Kidney capillary endothelial cell (primary cell): ENCODE results near the gene CACNA1C.

Source experiments
- DNase-seq: peaks from one replicate; pipeline ENCODE4 v3.0.0-alpha.2; 2018; ENCODE audit warnings: low spot score

CACNA1C gene

GRCh38 chr12:2035431-2036055 is 17.2 kb upstream of the CACNA1C start:
- DNase-seq, result no peak

DNA sequence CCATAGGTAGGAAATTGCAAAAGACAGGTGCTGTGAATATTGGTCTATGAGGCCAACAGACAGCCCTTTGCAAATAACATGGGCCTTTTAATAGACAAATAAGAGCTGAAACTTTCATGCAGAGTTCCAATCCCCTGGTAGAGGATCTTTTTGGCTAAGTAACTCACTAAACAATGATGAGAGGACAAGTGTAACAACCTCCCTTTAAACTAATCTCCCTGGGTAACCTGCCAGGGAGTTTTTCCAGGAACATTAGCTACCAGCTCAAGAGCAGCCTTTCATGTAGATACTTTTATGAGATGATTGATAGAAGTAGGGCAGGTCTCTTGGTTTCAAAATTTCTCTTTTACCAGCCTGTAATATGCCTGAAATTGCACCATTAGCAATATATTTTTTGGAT is 13.8 kb upstream of the CACNA1C start:
- no peak for DNase-seq

DNA sequence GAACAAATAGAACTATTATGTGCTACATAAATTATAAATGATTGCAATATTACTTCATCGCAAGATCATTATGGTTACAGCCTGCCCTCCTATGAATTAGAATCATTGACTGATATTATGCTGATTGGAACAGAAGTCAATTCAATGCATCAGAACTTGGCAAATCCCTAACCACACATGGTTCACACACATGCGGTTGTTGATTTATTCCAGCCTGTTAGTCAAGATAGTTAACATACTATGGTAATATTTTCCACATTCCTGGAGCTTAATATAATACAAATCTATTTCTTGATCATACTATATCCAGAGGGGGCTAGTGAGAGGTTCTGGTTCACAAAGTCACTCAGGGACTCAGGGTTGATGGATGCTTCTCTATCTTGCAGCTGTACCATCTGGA is 9.7 kb upstream of the CACNA1C start:
- DNase-seq, result no peak

GRCh38 chr12:2044165-2044564 is 8.6 kb upstream of the CACNA1C start:
- DNase-seq, result no peak

GRCh38 chr12:2046957-2047356 is 5.8 kb upstream of the CACNA1C start:
- DNase-seq, result no peak

DNA sequence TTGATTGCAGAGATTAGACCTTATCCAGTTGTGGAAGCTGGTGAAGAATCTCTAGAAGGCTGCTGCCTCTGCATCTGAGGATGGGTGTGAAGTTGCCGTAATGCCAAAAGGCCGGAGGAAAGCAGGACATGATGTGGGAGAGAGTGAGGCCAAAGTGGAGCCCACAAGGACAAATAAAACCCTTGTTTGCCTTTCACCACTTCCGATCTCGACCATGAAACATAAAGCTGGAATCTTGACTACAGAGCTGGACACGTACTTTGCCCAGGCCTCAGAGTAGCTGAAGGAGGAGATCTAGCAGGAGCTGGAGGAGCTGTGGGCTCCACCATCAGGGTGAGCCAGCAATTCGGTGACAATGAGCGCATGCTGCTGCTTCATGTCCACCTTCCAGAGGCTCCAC is 5.0 kb upstream of the CACNA1C start:
- DNase-seq, result no peak

- DNase-seq, result no peak
These were observed 2.9 kb upstream of the CACNA1C start for GRCh38 chr12:2049604-2050540.

DNA sequence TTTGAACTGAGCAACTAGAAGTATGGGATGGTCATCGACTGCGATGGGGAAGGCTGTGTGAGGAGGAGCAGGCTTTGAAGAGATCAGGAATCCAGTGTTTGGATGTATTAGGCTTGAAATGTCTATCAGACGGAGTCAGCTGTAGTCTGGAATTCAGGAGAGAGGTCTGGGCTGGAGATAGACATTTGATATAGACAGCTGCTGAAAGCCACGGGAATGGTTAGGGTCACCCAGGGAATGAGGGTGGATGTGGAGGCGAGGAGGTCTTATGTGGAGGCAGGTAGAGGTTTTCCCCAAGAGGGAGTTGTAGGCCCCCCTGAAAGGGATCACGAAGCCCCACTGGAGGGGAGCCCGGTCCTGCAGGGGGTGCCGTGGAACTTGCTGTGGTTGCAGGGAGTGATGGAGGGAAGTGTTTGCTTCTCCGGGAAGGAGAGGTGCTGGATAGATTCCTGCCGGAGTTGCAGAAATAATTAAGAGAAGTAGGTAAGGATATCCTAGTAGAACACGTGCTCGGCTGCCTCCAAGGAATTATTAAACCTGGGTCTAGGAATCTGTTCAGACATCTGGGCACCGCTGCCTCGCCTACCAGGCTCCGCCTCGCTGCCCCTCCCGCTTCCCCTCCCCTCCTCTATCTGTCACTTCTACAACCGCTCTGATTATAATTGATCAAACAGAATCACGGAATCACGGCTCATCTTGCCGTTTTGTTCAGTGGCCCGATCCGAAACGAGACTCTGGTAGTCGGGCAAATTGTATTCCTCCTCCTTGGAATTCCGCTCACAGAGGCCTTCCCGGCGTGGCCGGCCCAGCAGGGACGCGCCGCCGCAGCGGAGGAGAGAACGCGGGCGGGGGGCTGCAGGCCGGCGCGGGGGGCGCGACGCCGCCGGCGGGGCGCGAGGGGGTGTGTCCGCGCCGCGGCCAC is 826 bp upstream of the CACNA1C start:
- no peak for DNase-seq

DNA sequence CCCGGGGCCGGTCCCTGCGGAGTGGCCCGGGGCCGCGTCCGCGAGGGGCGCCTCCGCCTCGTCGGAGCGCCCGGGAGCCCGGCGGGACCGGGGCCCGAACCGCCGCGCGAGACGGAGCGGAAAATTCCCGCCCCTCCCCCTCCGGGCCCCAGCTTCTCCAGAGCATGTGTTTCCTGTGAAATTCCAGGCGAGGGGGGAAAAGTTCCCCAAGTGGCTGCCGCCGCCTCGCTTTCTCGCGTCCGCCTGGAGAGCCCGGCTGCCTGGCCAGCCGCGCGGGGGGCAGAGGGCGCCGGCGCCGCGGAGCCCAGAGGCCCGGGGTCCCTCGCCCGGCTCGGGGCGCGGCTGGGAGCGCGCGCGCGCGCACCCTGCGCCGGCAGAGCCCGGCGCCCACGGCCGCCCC is 904 bp downstream of the CACNA1C start:
- DNase-seq, result no peak

DNA sequence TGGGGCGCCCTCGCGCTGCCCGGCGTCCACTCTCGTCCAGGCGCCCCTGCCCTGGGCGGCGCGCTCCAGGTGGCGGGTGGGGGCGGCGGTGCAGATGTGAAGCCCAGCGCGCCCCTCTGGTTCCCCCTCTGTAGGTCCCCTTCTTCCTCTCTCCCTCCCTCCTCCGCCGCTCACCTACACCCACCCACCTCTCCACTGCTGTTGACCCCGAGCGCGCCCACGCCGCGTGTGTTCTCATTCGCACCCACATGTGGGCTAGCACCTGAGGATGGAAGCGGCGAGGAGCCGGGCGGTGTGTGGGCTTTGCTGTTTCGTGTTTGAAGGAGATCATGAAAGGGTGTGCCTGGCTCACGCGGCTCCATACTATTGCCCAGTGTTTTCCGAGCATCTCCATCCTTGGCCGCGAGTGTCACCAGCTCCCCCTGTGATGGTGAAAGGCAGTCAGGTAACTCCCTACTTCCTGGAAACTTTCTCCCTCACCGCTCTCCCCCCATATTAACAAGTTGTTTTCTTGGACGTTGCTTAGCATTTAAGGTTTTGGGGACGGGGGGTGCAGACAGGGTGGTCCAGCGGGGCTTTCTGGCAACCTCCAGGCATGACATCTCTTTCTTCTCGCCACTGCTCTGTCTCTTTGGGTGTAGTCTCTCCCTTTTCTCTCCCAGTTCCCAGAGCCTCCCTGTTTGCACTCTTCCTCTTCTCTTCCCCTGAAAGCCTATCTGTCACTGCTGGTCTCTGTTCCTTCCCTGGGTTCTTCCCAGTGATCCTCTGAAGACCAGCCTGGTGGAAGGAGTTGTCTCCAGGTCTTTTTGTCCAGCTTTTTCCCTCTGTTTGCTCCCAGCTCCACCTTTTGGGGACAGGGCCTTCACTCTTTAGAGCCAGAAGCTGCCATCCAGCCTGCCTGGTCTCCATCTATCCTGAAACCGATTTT is 1.6 kb downstream of the CACNA1C start:
- no peak for DNase-seq

DNA sequence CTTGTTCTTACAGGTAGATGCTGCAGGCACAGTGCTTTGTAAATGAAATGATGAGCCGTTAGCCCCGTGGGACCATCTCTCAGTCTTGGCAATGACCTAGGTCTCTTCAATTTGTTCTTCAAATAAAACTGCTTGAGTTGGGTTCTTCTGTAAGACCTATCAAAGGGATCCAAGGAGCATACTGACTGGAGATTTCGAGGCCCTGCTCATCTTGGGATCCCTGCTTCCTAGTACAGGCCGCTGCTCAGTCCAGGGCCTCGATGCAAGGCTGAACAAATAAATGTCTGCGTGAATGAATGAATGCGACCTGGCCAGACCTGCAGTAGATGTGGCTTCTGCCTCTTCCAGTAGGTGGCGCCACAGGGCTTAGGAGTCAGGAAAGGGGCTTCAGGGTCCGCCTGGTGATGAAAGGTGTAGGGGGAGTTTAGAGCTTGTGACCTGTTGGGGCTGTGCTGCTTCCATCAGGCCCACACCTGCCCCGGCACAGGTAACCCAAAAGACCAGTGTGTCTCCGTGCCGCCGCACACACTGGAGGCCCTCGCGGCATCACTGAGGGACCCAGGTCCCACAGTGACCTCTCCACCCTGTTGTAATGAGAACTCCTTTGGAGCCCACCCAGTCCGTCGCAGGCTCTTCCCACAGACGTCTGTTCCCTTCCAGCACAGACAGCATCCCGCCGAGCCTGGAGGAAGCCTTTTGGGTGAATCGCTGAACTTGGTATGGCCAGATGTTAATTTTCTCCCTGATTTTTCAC is 4.4 kb downstream of the CACNA1C start:
- peak; percentile 53 for DNase-seq

GRCh38 chr12:2057795-2058408 is 5.1 kb downstream of the CACNA1C start:
- DNase-seq, result no peak

- DNase-seq, result no peak
These were observed 6.0 kb downstream of the CACNA1C start for GRCh38 chr12:2058837-2059236.

DNA sequence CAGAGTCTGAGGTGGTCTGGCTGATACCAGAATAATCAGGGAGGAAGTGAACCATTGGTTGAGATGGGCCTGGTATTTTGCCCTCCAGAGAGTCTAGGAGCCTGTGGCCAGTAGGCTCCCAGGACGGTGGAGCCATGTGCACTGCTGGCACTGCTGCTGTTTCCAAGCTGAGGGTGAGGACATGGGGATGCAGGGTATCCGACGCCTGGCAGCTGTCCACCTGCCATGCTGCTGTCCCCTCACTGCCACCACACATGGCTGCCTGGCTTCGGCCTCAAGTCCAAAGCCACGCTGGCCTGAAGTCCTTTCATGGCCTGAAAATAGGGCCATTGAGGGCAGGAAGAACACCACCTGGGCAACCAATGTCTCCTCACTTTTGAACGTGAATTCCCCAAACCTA is 8.6 kb downstream of the CACNA1C start:
- no peak for DNase-seq

- no peak for DNase-seq
These were observed 11.3 kb downstream of the CACNA1C start for GRCh38 chr12:2064071-2064507.

DNA sequence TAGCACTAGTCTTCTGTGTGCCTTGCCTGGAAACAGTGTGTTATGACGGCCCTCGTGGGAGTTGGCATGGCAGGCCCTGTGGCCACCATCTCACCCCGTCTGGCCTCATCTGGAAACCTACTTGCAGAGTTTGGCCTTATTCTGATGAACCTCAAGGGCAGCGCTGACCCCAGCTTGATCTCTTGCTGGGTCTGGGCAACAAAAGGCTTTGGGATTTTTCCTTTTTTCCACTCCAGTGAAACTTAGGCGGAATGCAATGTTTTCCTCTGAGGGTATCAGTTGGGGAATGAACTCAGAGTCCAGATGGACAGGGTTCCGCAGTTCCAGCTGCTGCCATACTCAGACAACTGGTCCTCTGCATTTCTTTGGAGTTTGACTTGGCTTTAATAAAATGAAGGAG is 15.9 kb downstream of the CACNA1C start:
- no peak for DNase-seq

DNA sequence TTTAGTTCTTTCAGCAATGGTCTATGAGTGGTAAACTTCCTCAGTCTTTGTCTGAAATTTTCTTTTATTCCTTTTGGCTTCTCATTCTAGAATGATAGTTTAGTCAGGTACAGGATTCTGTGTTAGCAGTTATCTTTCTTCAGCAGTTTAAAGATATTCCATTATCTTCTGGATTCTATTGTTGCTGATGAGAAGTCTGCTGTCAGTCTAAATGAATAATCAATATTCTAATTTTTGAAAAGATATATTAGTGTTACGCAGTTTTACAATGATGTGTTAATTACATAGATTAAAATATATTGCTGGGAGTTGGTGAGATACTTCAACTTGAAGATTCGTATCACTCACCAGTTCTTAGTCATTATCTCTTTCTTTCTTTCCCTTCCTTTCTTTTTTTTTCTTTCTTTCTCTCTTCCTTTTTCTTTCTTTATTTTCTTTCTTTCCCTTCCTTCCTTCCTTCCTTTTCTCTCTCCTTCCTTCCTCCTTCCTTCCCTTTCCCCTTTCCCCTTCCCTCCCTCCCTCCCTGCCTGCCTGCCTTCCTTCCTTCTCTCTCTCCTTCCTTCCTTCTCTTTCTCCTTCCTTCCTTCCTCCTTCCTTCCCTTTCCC is 17.8 kb downstream of the CACNA1C start:
- no peak for DNase-seq

GRCh38 chr12:2074792-2075191 is 22.0 kb downstream of the CACNA1C start:
- DNase-seq, result no peak

- DNase-seq, result no peak
These were observed 22.9 kb downstream of the CACNA1C start for GRCh38 chr12:2075508-2076195.
